H1 (cell line): ENCODE data around the gene PRR22. TPM values are rescaled to one million over a fixed set of nuclear protein-coding genes. Genes with fewer than 3 reads are reported as not detected.

Source experiments
- BRCA1 ChIP-seq: IDR thresholded peaks from 2 replicates; pipeline ENCODE4 v1.6.1; 2012; ENCODE audit warnings: low read depth, low read length, improper control_type of control experiment
- EZH2 ChIP-seq: fragments of 200-600 bp; sonication (generic); IDR thresholded peaks from 2 replicates; pipeline ENCODE4 v1.7.1; 2012; ENCODE audit warnings: low read depth, mild to moderate bottlenecking, moderate library complexity, low read length, inconsistent platforms; ENCODE audit not compliant: severe bottlenecking
- SIX5 ChIP-seq: IDR thresholded peaks from 2 replicates; pipeline ENCODE4 v1.6.1; 2011; ENCODE audit warnings: mild to moderate bottlenecking, low read depth, low read length
- SUZ12 ChIP-seq: fragments of 200-600 bp; sonication (generic); IDR thresholded peaks from 2 replicates; pipeline ENCODE4 v1.6.1; 2012; ENCODE audit warnings: mild to moderate bottlenecking, inconsistent platforms, low read length, moderate library complexity, mixed read lengths
- polyA plus RNA-seq, 7 experiments: library from polyadenylated mRNA; depleted of rRNA in 3 of 7; stranded (reverse) in 5 of 7; unstranded in 2 of 7; fragments of >200 nt in 5 of 7; fragments of 200-250 nt in 2 of 7; gene quantifications; 1 replicate in 5 of 7; 2 replicates in 1 of 7; 4 replicates in 1 of 7; pipeline versions ENCODE4 v1.2.1 to v1.2.3, GENCODE V29; 2011 to 2013; ENCODE audit warnings: missing spikeins in 2 of 7, mixed read lengths in 2 of 7
- total RNA-seq: library from RNA; stranded (reverse); fragmentation: NEBNext Ultra II Directional; extraction: Animal tissue kit (Norgen Biotek cat#: 25700); gene quantifications from 2 replicates; pipeline ENCODE4 v1.2.1, GENCODE V29; 2021

The PRR22 gene
- total and polyA plus RNA-seq, 2 of the 8 experiments (the other 6 are each of a cell fraction or from before 2014, with no cell fraction given): 1.9 to 2.1 TPM

DNA sequence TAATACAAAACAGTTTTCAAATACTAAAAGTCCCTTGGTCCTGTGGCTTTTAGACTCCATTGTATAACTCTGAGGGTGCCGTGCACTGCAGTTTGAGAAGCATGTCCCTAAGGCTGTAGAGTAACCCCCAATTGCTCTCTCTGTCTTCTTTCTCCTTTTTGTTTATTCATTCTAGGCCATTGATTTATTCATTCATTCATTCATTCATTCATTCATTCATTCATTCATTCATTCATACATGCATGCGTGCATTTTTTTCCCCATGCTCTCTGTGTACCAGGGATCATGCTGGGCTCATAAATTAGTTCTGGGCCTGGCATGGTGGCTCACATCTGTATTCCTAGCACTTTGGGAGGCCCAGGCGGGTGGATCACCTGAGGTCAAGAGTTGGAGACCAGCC lies 19.3 kb downstream of the PRR22 start (continued):
- TF ChIP-seq SIX5 (no peak), BRCA1 (no peak), EZH2 (no peak), SUZ12 (no peak)
